Coronary artery (tissue), 2 donors: ENCODE measurements around the gene TMEM174.

Experiments used
- DNase-seq: peaks from one replicate; pipeline ENCODE4 v3.0.0-alpha.2; 2017; ENCODE audit warnings: low spot score
- H3K27ac ChIP-seq, 2 donors: fragments of 200-600 bp; sonication (generic); one replicate each; pipeline ENCODE4 v1.5.1; 2016 to 2019
- H3K4me3 ChIP-seq: fragments of 200-600 bp; sonication (generic); 2 replicates; pipeline ENCODE4 v1.5.1; 2016; ENCODE audit warnings: mild to moderate bottlenecking, moderate library complexity
- TF ChIP-seq, protein P1 (sequence below): fragments of 200-600 bp; sonication (generic); IDR thresholded peaks from one replicate; pipeline ENCODE4 v1.5.1; 2019; ENCODE audit warnings: antibody characterized with exemption

TMEM174 gene

DNA sequence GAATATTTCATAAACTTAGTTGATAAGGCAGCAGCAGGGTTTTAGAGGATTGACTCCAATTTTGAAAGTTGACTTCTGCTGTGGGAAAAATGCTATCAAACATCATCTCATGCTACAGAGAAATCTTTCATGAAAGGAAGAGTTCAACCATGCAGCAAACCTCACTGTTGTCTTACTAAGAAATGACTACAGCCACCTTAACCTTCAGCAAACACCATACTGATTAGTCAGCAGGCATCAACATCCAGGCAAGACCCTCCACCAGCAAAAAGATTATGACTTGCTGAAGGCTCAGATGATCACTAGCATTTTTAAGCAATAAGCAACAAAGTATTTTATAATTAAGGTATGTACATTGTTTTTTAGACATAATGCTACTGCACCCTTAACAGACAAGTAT, 7.6 kb downstream of the TMEM174 start:
- H3K27ac ChIP-seq, result no peak overlapping the region
- TF ChIP-seq, protein P1, sequence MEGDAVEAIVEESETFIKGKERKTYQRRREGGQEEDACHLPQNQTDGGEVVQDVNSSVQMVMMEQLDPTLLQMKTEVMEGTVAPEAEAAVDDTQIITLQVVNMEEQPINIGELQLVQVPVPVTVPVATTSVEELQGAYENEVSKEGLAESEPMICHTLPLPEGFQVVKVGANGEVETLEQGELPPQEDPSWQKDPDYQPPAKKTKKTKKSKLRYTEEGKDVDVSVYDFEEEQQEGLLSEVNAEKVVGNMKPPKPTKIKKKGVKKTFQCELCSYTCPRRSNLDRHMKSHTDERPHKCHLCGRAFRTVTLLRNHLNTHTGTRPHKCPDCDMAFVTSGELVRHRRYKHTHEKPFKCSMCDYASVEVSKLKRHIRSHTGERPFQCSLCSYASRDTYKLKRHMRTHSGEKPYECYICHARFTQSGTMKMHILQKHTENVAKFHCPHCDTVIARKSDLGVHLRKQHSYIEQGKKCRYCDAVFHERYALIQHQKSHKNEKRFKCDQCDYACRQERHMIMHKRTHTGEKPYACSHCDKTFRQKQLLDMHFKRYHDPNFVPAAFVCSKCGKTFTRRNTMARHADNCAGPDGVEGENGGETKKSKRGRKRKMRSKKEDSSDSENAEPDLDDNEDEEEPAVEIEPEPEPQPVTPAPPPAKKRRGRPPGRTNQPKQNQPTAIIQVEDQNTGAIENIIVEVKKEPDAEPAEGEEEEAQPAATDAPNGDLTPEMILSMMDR, result no peak
- DNase-seq, result no peak
- H3K4me3 ChIP-seq, result no peak overlapping the region

DNA sequence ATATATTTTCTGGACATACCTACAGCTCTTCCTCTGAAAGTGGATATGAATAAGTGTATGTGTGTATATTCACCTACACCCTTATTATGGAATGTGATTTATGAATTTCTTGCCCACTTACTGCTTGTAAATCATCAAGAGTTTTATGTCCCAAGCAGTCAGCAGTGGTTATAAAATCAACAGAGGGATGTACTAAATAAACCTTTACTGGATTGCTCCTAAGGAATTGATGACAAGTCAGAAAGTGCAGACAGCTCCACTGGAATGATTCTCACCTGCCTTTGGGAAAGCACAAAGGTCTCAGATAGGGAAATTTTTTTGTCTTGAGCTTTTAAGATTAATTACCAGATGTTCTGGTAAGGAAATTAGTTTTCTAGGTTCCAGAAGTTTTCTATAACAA, 9.3 kb downstream of the TMEM174 start:
- no peak overlapping the region for H3K4me3 ChIP-seq
- DNase-seq, result no peak
- H3K27ac ChIP-seq, result no peak overlapping the region
- TF ChIP-seq, protein P1, result no peak

DNA sequence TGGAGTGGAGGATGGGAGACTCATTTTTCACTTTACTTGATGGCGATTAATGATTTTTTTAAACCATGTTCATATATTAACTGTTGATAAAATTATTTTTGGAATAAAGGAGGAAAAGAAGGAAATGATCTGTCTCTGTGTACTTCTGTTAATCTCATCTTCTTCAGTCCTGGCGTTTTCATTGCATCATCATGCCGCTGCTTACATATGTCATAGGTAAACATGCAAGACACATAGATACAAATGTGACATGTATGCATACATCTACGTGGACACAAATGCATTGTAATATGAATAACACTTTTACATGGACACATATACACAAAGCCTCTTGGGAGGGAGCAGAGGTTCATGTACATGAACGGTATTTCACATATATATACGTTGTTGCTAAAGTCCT, 10.0 kb downstream of the TMEM174 start:
- TF ChIP-seq, protein P1, result no peak

DNA sequence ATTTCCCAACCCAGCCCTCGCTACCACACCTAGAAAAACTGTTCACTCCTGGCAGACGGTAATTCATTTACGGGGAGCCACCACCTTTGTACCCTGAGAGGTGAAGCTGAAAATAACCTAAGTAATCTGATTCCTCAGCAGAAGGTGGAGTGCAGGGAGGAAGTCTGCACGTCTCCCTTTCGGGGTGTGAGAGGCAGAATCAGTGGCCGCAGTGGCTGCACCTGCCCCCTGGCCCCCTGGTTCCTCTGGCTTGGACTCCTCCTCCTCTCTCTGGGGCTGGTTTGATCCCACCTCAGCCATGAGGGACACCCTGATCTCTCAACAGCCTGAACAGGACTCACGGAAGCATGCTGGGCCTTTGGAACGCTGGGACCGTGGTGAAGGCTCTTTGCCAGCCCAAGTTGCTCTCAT, 10.5 kb downstream of the TMEM174 start:
- Histone ChIP-seq H3K27ac (no peak overlapping the region), H3K4me3 (no peak overlapping the region)
- TF ChIP-seq, protein P1, result no peak
- no peak for DNase-seq

More for the DNA sequence above, 10.0 kb downstream of the TMEM174 start:
- Histone ChIP-seq H3K27ac (no peak overlapping the region), H3K4me3 (no peak overlapping the region)
- DNase-seq, result no peak

DNA sequence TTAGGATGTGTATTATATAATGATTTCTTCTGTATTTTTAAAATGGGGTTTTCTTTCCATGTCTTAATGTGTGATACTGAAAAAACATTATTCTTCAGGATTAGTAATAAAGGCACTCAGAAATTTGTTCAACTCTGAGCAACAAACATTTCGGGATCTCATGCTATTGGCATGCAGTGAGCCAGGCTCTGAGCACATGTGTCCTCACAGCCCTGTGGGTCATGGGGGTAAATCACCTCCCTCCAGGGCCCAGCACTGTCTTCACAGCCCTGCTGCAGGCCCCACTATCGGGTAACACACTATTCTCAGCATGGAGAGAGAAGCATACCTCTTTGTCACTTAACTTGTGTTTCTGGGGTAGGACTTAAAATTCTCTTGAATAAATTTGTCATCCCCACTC, 14.0 kb downstream of the TMEM174 start:
- no peak for DNase-seq
- H3K4me3 ChIP-seq, result no peak overlapping the region
- H3K27ac ChIP-seq, result no peak overlapping the region
- TF ChIP-seq, protein P1, result no peak

DNA sequence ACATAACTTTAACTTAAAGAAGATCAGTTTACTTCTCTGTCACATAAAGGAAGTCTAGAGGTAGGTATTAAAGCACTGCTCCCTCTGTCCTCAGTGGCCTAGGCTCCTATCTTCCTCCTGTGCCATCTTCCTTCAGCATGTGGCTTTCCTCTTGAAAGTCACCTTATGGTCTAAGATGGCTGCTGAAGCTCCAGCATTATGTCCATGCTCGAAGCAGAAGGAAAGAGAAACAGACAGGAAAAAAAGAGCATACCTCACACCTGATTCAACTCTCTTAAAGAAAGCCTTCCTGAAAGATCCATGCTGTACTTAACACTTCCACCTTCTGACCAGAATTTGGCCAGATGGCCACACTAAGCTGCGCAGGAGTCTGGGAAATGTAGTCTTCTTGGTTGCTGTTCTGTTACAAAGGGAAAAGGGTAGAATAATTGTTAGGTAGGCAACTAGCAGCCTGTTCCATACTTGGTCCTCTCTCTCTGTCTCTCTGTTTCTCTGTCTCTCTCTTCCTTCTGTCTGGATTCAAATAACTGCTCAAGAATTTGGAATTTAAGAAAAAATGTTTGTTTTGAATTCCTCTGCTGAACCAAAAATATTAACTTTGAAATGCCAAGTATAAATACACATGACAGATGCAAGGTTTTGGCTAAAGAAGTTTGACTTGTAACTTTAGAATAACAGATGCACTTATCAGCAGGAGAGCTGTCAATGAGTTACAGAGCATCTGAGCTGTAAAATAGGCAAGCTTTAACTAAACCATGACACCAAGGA, 16.0 kb downstream of the TMEM174 start:
- TF ChIP-seq, protein P1, result no peak
- Histone ChIP-seq H3K4me3 (no peak overlapping the region), H3K27ac (no peak overlapping the region)
- DNase-seq, result no peak

DNA sequence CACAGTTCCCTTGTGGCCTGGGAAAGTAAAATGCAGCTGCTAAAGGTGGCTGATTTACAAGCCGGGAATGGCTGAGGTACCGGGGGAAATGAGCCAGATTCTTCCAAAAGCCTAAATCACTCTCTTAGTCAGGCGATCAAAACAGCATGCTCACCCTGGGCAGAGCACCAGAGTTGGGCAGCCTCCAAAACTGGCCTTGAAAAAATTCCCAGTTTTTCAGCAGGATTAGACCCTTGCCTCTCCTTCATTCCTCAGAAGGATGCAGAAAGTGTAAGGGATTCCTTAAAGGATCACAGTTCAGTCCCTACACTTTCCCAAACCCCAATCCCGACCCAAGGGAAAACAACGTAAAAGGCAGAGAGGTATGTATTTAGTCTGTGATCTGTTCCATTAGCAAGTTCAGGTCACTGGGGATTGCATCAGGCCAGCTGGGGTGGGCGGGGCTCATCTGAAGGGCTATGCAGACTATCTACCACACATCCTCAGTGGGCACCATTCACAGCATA, 16.9 kb downstream of the TMEM174 start:
- DNase-seq, result no peak
- H3K27ac ChIP-seq, result no peak overlapping the region

More for the DNA sequence above, 16.9 kb downstream of the TMEM174 start:
- H3K4me3 ChIP-seq, result no peak overlapping the region
- TF ChIP-seq, protein P1, result no peak
